ENCODE results near the gene PDLIM1.
"Not testable (repeated sequence)": the region's sequence is repeated elsewhere in the genome, so short reads cannot be mapped to it uniquely, and the experiment has no call there.

The PDLIM1 gene

GRCh38 chr10:95229724-95230627, 60.8 kb downstream of the PDLIM1 start:
- H3K14ac ChIP-seq (ENCODE audit: low read length) = no peak overlapping the region
- H3K27ac ChIP-seq (replicated peaks; ENCODE audit: low read length) = peak overlapping the region; percentile 84
- no peaks in the 10 kb centered on the region for H3K79me1 ChIP-seq (ENCODE audit: low read depth, low read length)
- H3K9me3 ChIP-seq (replicated peaks in 1 of 2; ENCODE audit: control insufficient read depth in 2 of 2, insufficient read depth in 1 of 2, low read depth in 1 of 2, low read length in 2 of 2) = no peaks in the 10 kb centered on the region
- H3K27me3 ChIP-seq (ENCODE audit: control insufficient read depth in 3 of 3, insufficient read depth in 3 of 3, low read depth in 1 of 3, low read length in 3 of 3) = peaks cover 0 to 6% (median 0%) of the 10 kb centered on the region in 3 experiments
- H2BK5ac ChIP-seq (ENCODE audit: low read length) = peak overlapping the region; percentile 89
- H2BK15ac ChIP-seq (ENCODE audit: low read length) = peak overlapping the region; percentile 88
- H3K18ac ChIP-seq (ENCODE audit: low read length) = no peak overlapping the region
- no peak overlapping the region for H2BK120ac ChIP-seq (ENCODE audit: low read depth, low read length)
- no peaks in the 10 kb centered on the region for H3K36me3 ChIP-seq (replicated peaks in 1 of 2; ENCODE audit: control insufficient read depth in 2 of 2, insufficient read depth in 2 of 2, low read length in 2 of 2)
- no peak overlapping the region for H4K8ac ChIP-seq (ENCODE audit: low read depth, low read length)
- DNase-seq (ENCODE audit: low spot score) = peak; percentile 23
- H3K23ac ChIP-seq (ENCODE audit: low read depth, low read length, poor library complexity) = no peak overlapping the region
- H3K4me2 ChIP-seq (ENCODE audit: insufficient read depth, low read length, poor library complexity, severe bottlenecking) = peak overlapping the region; percentile 91
- peaks cover 0 to 12% of the 10 kb centered on the region in 2 donors for H3K4me1 ChIP-seq (ENCODE audit: control insufficient read depth in 2 of 2, insufficient read depth in 1 of 2, low read depth in 1 of 2, low read length in 2 of 2)
- no peak overlapping the region for H3K4ac ChIP-seq (ENCODE audit: low read length)
- H3K4me3 ChIP-seq (ENCODE audit: low read length in 2 of 2) = peak overlapping the region in 1 of 2 donors; percentile 85
- no CpG with 5 or more reads among the region's 10 CpGs for WGBS, 2 donors (ENCODE audit: extremely low coverage in 2 of 2, insufficient read length in 2 of 2, insufficient replicate concordance in 1 of 2)
- H3K9ac ChIP-seq (ENCODE audit: low read depth, low read length, poor library complexity) = no peak overlapping the region
- H4K91ac ChIP-seq (ENCODE audit: low read depth, low read length, poor library complexity) = no peak overlapping the region
- H2BK12ac ChIP-seq (ENCODE audit: low read length) = no peak overlapping the region
- peak overlapping the region; percentile 40 for H2AFZ ChIP-seq (ENCODE audit: low read length)
- H2AK5ac ChIP-seq (ENCODE audit: low read depth, low read length) = no peak overlapping the region

- not testable (repeated sequence) for H3K36me3 ChIP-seq (replicated peaks in 1 of 2; ENCODE audit: control insufficient read depth in 2 of 2, insufficient read depth in 2 of 2, low read length in 2 of 2); H3K9me3 ChIP-seq (replicated peaks in 1 of 2; ENCODE audit: control insufficient read depth in 2 of 2, insufficient read depth in 1 of 2, low read depth in 1 of 2, low read length in 2 of 2); DNase-seq (ENCODE audit: low spot score); H2BK120ac ChIP-seq (ENCODE audit: low read depth, low read length); H3K4me3 ChIP-seq (ENCODE audit: low read length in 2 of 2); H2BK5ac ChIP-seq (ENCODE audit: low read length); H2BK12ac ChIP-seq (ENCODE audit: low read length); H3K14ac ChIP-seq (ENCODE audit: low read length); H2BK15ac ChIP-seq (ENCODE audit: low read length); H3K27me3 ChIP-seq (ENCODE audit: control insufficient read depth in 3 of 3, insufficient read depth in 3 of 3, low read depth in 1 of 3, low read length in 3 of 3); H2AFZ ChIP-seq (ENCODE audit: low read length); H3K79me1 ChIP-seq (ENCODE audit: low read depth, low read length); H2AK5ac ChIP-seq (ENCODE audit: low read depth, low read length); H3K4ac ChIP-seq (ENCODE audit: low read length); H3K9ac ChIP-seq (ENCODE audit: low read depth, low read length, poor library complexity); H4K91ac ChIP-seq (ENCODE audit: low read depth, low read length, poor library complexity); H3K23ac ChIP-seq (ENCODE audit: low read depth, low read length, poor library complexity); H4K8ac ChIP-seq (ENCODE audit: low read depth, low read length); H3K18ac ChIP-seq (ENCODE audit: low read length)
- Histone ChIP-seq H3K4me2 (ENCODE audit: insufficient read depth, low read length, poor library complexity, severe bottlenecking) (peak overlapping the region; percentile 46), H3K4me1 (ENCODE audit: control insufficient read depth in 2 of 2, insufficient read depth in 1 of 2, low read depth in 1 of 2, low read length in 2 of 2) (peaks cover 0 to 12% of the 10 kb centered on the region in 2 donors), H3K27ac (replicated peaks; ENCODE audit: low read length) (peak overlapping the region; percentile 12)
- WGBS, 2 donors (ENCODE audit: extremely low coverage in 2 of 2, insufficient read length in 2 of 2, insufficient replicate concordance in 1 of 2) = no CpG with 5 or more reads among the region's 14 CpGs
Observed at GRCh38 chr10:95228934-95229723, 61.7 kb downstream of the PDLIM1 start.

- no peak overlapping the region for H3K14ac ChIP-seq (ENCODE audit: low read length)
- no peak overlapping the region for H3K9ac ChIP-seq (ENCODE audit: low read depth, low read length, poor library complexity)
- H2BK12ac ChIP-seq (ENCODE audit: low read length) = no peak overlapping the region
- peaks cover 0 to 8% of the 10 kb centered on the region in 2 donors for H3K4me1 ChIP-seq (ENCODE audit: control insufficient read depth in 2 of 2, insufficient read depth in 1 of 2, low read depth in 1 of 2, low read length in 2 of 2)
- peaks cover 0 to under 1% (median 0%) of the 10 kb centered on the region in 3 experiments for H3K27me3 ChIP-seq (ENCODE audit: control insufficient read depth in 3 of 3, insufficient read depth in 3 of 3, low read depth in 1 of 3, low read length in 3 of 3)
- no peak overlapping the region for H2AK5ac ChIP-seq (ENCODE audit: low read depth, low read length)
- H2AFZ ChIP-seq (ENCODE audit: low read length) = no peak overlapping the region
- no peak overlapping the region for H3K27ac ChIP-seq (replicated peaks; ENCODE audit: low read length)
- no peak overlapping the region for H4K91ac ChIP-seq (ENCODE audit: low read depth, low read length, poor library complexity)
- H3K9me3 ChIP-seq (replicated peaks in 1 of 2; ENCODE audit: control insufficient read depth in 2 of 2, insufficient read depth in 1 of 2, low read depth in 1 of 2, low read length in 2 of 2) = no peaks in the 10 kb centered on the region
- no peak overlapping the region for H4K8ac ChIP-seq (ENCODE audit: low read depth, low read length)
- no peak overlapping the region for H3K4ac ChIP-seq (ENCODE audit: low read length)
- H3K23ac ChIP-seq (ENCODE audit: low read depth, low read length, poor library complexity) = no peak overlapping the region
- H3K4me3 ChIP-seq (ENCODE audit: low read length in 2 of 2) = no peak overlapping the region
- H3K36me3 ChIP-seq (replicated peaks in 1 of 2; ENCODE audit: control insufficient read depth in 2 of 2, insufficient read depth in 2 of 2, low read length in 2 of 2) = no peaks in the 10 kb centered on the region
- WGBS, 2 donors (ENCODE audit: extremely low coverage in 2 of 2, insufficient read length in 2 of 2, insufficient replicate concordance in 1 of 2) = no CpG with 5 or more reads among the region's 2 CpGs
- DNase-seq (ENCODE audit: low spot score) = no peak
- no peaks in the 10 kb centered on the region for H3K79me1 ChIP-seq (ENCODE audit: low read depth, low read length)
- H3K4me2 ChIP-seq (ENCODE audit: insufficient read depth, low read length, poor library complexity, severe bottlenecking) = no peak overlapping the region
- no peak overlapping the region for H2BK15ac ChIP-seq (ENCODE audit: low read length)
- H2BK120ac ChIP-seq (ENCODE audit: low read depth, low read length) = no peak overlapping the region
- no peak overlapping the region for H3K18ac ChIP-seq (ENCODE audit: low read length)
- no peak overlapping the region for H2BK5ac ChIP-seq (ENCODE audit: low read length)
Observed at GRCh38 chr10:95225136-95225535, 65.7 kb downstream of the PDLIM1 start.

GRCh38 chr10:95221124-95221523, 69.7 kb downstream of the PDLIM1 start:
- no peak overlapping the region for H3K14ac ChIP-seq (ENCODE audit: low read length)
- no peak overlapping the region for H3K4ac ChIP-seq (ENCODE audit: low read length)
- no peak overlapping the region for H4K8ac ChIP-seq (ENCODE audit: low read depth, low read length)
- no peak overlapping the region for H3K9ac ChIP-seq (ENCODE audit: low read depth, low read length, poor library complexity)
- peaks cover 0 to 4% of the 10 kb centered on the region in 2 donors for H3K36me3 ChIP-seq (replicated peaks in 1 of 2; ENCODE audit: control insufficient read depth in 2 of 2, insufficient read depth in 2 of 2, low read length in 2 of 2)
- no peaks in the 10 kb centered on the region for H3K27me3 ChIP-seq (ENCODE audit: control insufficient read depth in 3 of 3, insufficient read depth in 3 of 3, low read depth in 1 of 3, low read length in 3 of 3)
- H3K27ac ChIP-seq (replicated peaks; ENCODE audit: low read length) = no peak overlapping the region
- H4K91ac ChIP-seq (ENCODE audit: low read depth, low read length, poor library complexity) = no peak overlapping the region
- no peak overlapping the region for H3K4me2 ChIP-seq (ENCODE audit: insufficient read depth, low read length, poor library complexity, severe bottlenecking)
- no peak overlapping the region for H2BK15ac ChIP-seq (ENCODE audit: low read length)
- no peak overlapping the region for H3K18ac ChIP-seq (ENCODE audit: low read length)
- no peaks in the 10 kb centered on the region for H3K79me1 ChIP-seq (ENCODE audit: low read depth, low read length)
- H2BK5ac ChIP-seq (ENCODE audit: low read length) = no peak overlapping the region
- no peaks in the 10 kb centered on the region for H3K4me1 ChIP-seq (ENCODE audit: control insufficient read depth in 2 of 2, insufficient read depth in 1 of 2, low read depth in 1 of 2, low read length in 2 of 2)
- DNase-seq (ENCODE audit: low spot score) = no peak
- no peak overlapping the region for H2BK120ac ChIP-seq (ENCODE audit: low read depth, low read length)
- WGBS, 2 donors (ENCODE audit: extremely low coverage in 2 of 2, insufficient read length in 2 of 2, insufficient replicate concordance in 1 of 2) = no CpG with 5 or more reads among the region's 5 CpGs
- H2AFZ ChIP-seq (ENCODE audit: low read length) = no peak overlapping the region
- no peak overlapping the region for H3K4me3 ChIP-seq (ENCODE audit: low read length in 2 of 2)
- H2BK12ac ChIP-seq (ENCODE audit: low read length) = no peak overlapping the region
- H3K9me3 ChIP-seq (replicated peaks in 1 of 2; ENCODE audit: control insufficient read depth in 2 of 2, insufficient read depth in 1 of 2, low read depth in 1 of 2, low read length in 2 of 2) = no peaks in the 10 kb centered on the region
- H2AK5ac ChIP-seq (ENCODE audit: low read depth, low read length) = no peak overlapping the region
- H3K23ac ChIP-seq (ENCODE audit: low read depth, low read length, poor library complexity) = no peak overlapping the region
